Esophagus squamous epithelium (tissue), 5 donors: Measurements from ENCODE around the gene LY86. TPM values are rescaled to one million over a fixed set of nuclear protein-coding genes. Genes with fewer than 3 reads are reported as not detected.

Experiments
- DNase-seq: peaks from one replicate; lab custom pipeline; 2025; lab: John Stamatoyannopoulos, UW
- H3K27ac ChIP-seq, 4 donors: fragments of 200-600 bp; sonication (generic); one replicate each; pipeline ENCODE4 v1.5.1; 2016 to 2019; ENCODE audit warnings: mild to moderate bottlenecking in 1 of 4
- H3K27me3 ChIP-seq, 4 donors: fragments of 200-600 bp; sonication (generic); 1 replicate in 3 of 4; 2 replicates in 1 of 4; pipeline versions ENCODE4 v1.5.1 to v1.6.0; 2017 to 2021; ENCODE audit warnings: antibody characterized with exemption in 1 of 4
- H3K36me3 ChIP-seq, 3 donors: fragments of 200-600 bp; sonication (generic); one replicate each; pipeline ENCODE4 v1.5.1; 2016 to 2019
- H3K4me1 ChIP-seq, 3 donors: fragments of 200-600 bp; sonication (generic); one replicate each; pipeline ENCODE4 v1.5.1; 2017 to 2019
- H3K4me3 ChIP-seq, 4 donors: fragments of 200-600 bp; sonication (generic); 1 replicate in 3 of 4; 2 replicates in 1 of 4; pipeline ENCODE4 v1.5.1; 2016 to 2019; ENCODE audit warnings: mild to moderate bottlenecking in 2 of 4, moderate library complexity in 1 of 4
- H3K9me3 ChIP-seq, 3 donors: fragments of 200-600 bp; sonication (generic); one replicate each; pipeline ENCODE4 v1.5.1; 2016 to 2019
- CTCF ChIP-seq, 6 experiments: fragments of 450-650 bp in 4 of 6; fragments of 200-600 bp in 2 of 6; sonication (generic) in 2 of 6; IDR thresholded peaks; one replicate each; pipeline ENCODE4 v1.5.1; 2016 to 2019; ENCODE audit warnings: antibody characterized with exemption in 6 of 6, mild to moderate bottlenecking in 4 of 6, moderate library complexity in 4 of 6
- POLR2A ChIP-seq, 4 donors: fragments of 450-650 bp; IDR thresholded peaks; one replicate each; pipeline ENCODE4 v1.6.1; 2017; ENCODE audit warnings: antibody characterized with exemption in 4 of 4, mild to moderate bottlenecking in 4 of 4, moderate library complexity in 3 of 4
- WGBS, 2 donors: methylation state at CpG; one replicate each; pipeline ENCODE4 v1.1.5; 2018; 5-methylcytosine and 5-hydroxymethylcytosine counted together
- intact Hi-C: fragments of 100-400 bp; cut with DNase I; formaldehyde crosslinking; loops from one replicate; pipeline ENCODE4 v1.15.0; 2022
- total RNA-seq, 4 donors: library from RNA; depleted of rRNA; stranded (reverse); fragments of >200 nt; gene quantifications; one replicate each; pipeline ENCODE4 v1.1.0, GENCODE V29; 2016
- donor health status: DM: yes; HTN: yes; CAD: no.

Gene LY86
- total RNA-seq, 4 donors from 2014 or later, result 2.3 TPM; not detected in 2

GRCh38 chr6:6569811-6570164, 18.7 kb upstream of the LY86 start:
- Histone ChIP-seq H3K27me3 (peaks cover 0 to 44% (median 0%) of the 10 kb centered on the region in 4 donors), H3K4me3 (no peak overlapping the region), H3K27ac (no peak overlapping the region), H3K9me3 (no peaks in the 10 kb centered on the region), H3K36me3 (no peaks in the 10 kb centered on the region), H3K4me1 (no peaks in the 10 kb centered on the region)
- no peak for DNase-seq
- intact Hi-C loops, result no loop called here
- 41 to 73% methylated on average over 2 of the region's 2 CpGs for WGBS, 2 donors
- TF ChIP-seq POLR2A (IDR thresholded peaks at IDR 0.05) (no peak), CTCF (IDR thresholded peaks at IDR 0.05) (no peak)

- Histone ChIP-seq H3K27ac (no peak overlapping the region), H3K4me1 (no peaks in the 10 kb centered on the region), H3K27me3 (peaks cover 0 to 42% (median 0%) of the 10 kb centered on the region in 4 donors), H3K4me3 (no peak overlapping the region), H3K36me3 (no peaks in the 10 kb centered on the region), H3K9me3 (no peaks in the 10 kb centered on the region)
- 47 to 59% methylated on average over 4 of the region's 4 CpGs for WGBS, 2 donors
- no peak for DNase-seq
- intact Hi-C loops, result no loop called here
- TF ChIP-seq POLR2A (IDR thresholded peaks at IDR 0.05), result no peak
- TF ChIP-seq CTCF (IDR thresholded peaks at IDR 0.05), result no peak
Observed at GRCh38 chr6:6570929-6571671, 17.4 kb upstream of the LY86 start.

GRCh38 chr6:6575143-6575542, 13.4 kb upstream of the LY86 start:
- H3K27ac ChIP-seq, result no peak overlapping the region
- no peak for DNase-seq
- H3K27me3 ChIP-seq, result peaks cover 0 to 21% (median 0%) of the 10 kb centered on the region in 4 donors
- intact Hi-C loops, result no loop called here
- TF ChIP-seq POLR2A (IDR thresholded peaks at IDR 0.05), result no peak
- no peak for TF ChIP-seq CTCF (IDR thresholded peaks at IDR 0.05)
- no peak overlapping the region for H3K4me3 ChIP-seq
- no peaks in the 10 kb centered on the region for H3K4me1 ChIP-seq
- no peaks in the 10 kb centered on the region for H3K36me3 ChIP-seq
- H3K9me3 ChIP-seq, result no peaks in the 10 kb centered on the region
- 69 to 93% methylated on average over 4 of the region's 4 CpGs for WGBS, 2 donors

GRCh38 chr6:6577735-6578134, 10.8 kb upstream of the LY86 start:
- DNase-seq, result no peak
- Histone ChIP-seq H3K27me3 (peaks cover 0 to 11% (median 0%) of the 10 kb centered on the region in 4 donors), H3K4me3 (no peak overlapping the region), H3K36me3 (no peaks in the 10 kb centered on the region), H3K4me1 (no peaks in the 10 kb centered on the region), H3K27ac (no peak overlapping the region), H3K9me3 (no peaks in the 10 kb centered on the region)
- intact Hi-C loops, result no loop called here
- WGBS, 2 donors, result 56 to 85% methylated on average over 1 of the region's 1 CpG
- TF ChIP-seq CTCF (IDR thresholded peaks at IDR 0.05) (no peak), POLR2A (IDR thresholded peaks at IDR 0.05) (no peak)

GRCh38 chr6:6579281-6579680, 9.2 kb upstream of the LY86 start:
- Histone ChIP-seq H3K27ac (no peak overlapping the region), H3K4me3 (no peak overlapping the region), H3K4me1 (no peaks in the 10 kb centered on the region), H3K27me3 (peaks cover 0 to 11% (median 0%) of the 10 kb centered on the region in 4 donors), H3K36me3 (no peaks in the 10 kb centered on the region), H3K9me3 (no peaks in the 10 kb centered on the region)
- DNase-seq, result no peak
- 100% methylated on average over 1 of the region's 1 CpG for WGBS, 2 donors
- intact Hi-C loops, result no loop called here
- no peak for TF ChIP-seq POLR2A (IDR thresholded peaks at IDR 0.05)
- TF ChIP-seq CTCF (IDR thresholded peaks at IDR 0.05), result no peak
